Measurements from ENCODE around the gene EFCAB8. TPM values are rescaled to one million over a fixed set of nuclear protein-coding genes. Genes with fewer than 3 reads are reported as not detected.

Gene EFCAB8
- total RNA-seq, 1 donor from 2014 or later: not detected

GRCh38 chr20:32976746-32977145, 118.0 kb downstream of the EFCAB8 start:
- Histone ChIP-seq H3K36me3 (no peaks in the 10 kb centered on the region), H3K4me3 (no peak overlapping the region), H3K27me3 (no peaks in the 10 kb centered on the region), H3K9me3 (no peaks in the 10 kb centered on the region), H3K27ac (no peak overlapping the region), H3K4me1 (no peaks in the 10 kb centered on the region)
- intact Hi-C loops (cut with DNase I): no loop called here
- TF ChIP-seq CTCF (IDR thresholded peaks at IDR 0.05) (no peak), POLR2AphosphoS5 (IDR thresholded peaks at IDR 0.05; ENCODE audit: insufficient read depth in 1 of 2, low read depth in 1 of 2) (no peak)
- DNase-seq (ENCODE audit: extremely low spot score in 2 of 2): no peak

GRCh38 chr20:32977281-32978008, 118.7 kb downstream of the EFCAB8 start:
- no peaks in the 10 kb centered on the region for H3K36me3 ChIP-seq
- intact Hi-C loops (cut with DNase I): no loop called here
- TF ChIP-seq CTCF (IDR thresholded peaks at IDR 0.05) (no peak), POLR2AphosphoS5 (IDR thresholded peaks at IDR 0.05; ENCODE audit: insufficient read depth in 1 of 2, low read depth in 1 of 2) (no peak), POLR2A (IDR thresholded peaks at IDR 0.05) (no peak)
- no peaks in the 10 kb centered on the region for H3K9me3 ChIP-seq
- H3K4me1 ChIP-seq: no peaks in the 10 kb centered on the region
- DNase-seq (ENCODE audit: extremely low spot score in 2 of 2): no peak
- no peak overlapping the region for H3K4me3 ChIP-seq
- H3K27me3 ChIP-seq: no peaks in the 10 kb centered on the region
- no peak overlapping the region for H3K27ac ChIP-seq

- H3K9me3 ChIP-seq: no peaks in the 10 kb centered on the region
- H3K36me3 ChIP-seq: no peaks in the 10 kb centered on the region
- DNase-seq (ENCODE audit: extremely low spot score in 2 of 2): no peak
- H3K27ac ChIP-seq: no peak overlapping the region
- H3K27me3 ChIP-seq: no peaks in the 10 kb centered on the region
- no peaks in the 10 kb centered on the region for H3K4me1 ChIP-seq
- TF ChIP-seq POLR2A (IDR thresholded peaks at IDR 0.05) (no peak), CTCF (IDR thresholded peaks at IDR 0.05) (no peak), POLR2AphosphoS5 (IDR thresholded peaks at IDR 0.05; ENCODE audit: insufficient read depth in 1 of 2, low read depth in 1 of 2) (no peak)
- no peak overlapping the region for H3K4me3 ChIP-seq
- intact Hi-C loops (cut with DNase I): no loop called here
Observed at GRCh38 chr20:32978009-32978335, 119.2 kb downstream of the EFCAB8 start.

- DNase-seq (ENCODE audit: extremely low spot score in 2 of 2): no peak
- H3K4me3 ChIP-seq: no peak overlapping the region
- TF ChIP-seq CTCF (IDR thresholded peaks at IDR 0.05): no peak
- no peak for TF ChIP-seq POLR2AphosphoS5 (IDR thresholded peaks at IDR 0.05; ENCODE audit: insufficient read depth in 1 of 2, low read depth in 1 of 2)
- no peak for TF ChIP-seq POLR2A (IDR thresholded peaks at IDR 0.05)
- H3K36me3 ChIP-seq: no peaks in the 10 kb centered on the region
- no peaks in the 10 kb centered on the region for H3K9me3 ChIP-seq
- intact Hi-C loops (cut with DNase I): no loop called here
- no peaks in the 10 kb centered on the region for H3K4me1 ChIP-seq
- H3K27me3 ChIP-seq: no peaks in the 10 kb centered on the region
- H3K27ac ChIP-seq: no peak overlapping the region
Observed at GRCh38 chr20:32979201-32979998, 120.7 kb downstream of the EFCAB8 start.

Measured in vagina (tissue), 2 donors.